Measurements from ENCODE around the gene SLC6A3. TPM values are rescaled to one million over a fixed set of nuclear protein-coding genes. Genes with fewer than 3 reads are reported as not detected.

Gene SLC6A3
- total RNA-seq, 1 experiment from 2014 or later: not detected

- Histone ChIP-seq H3K27me3 (replicated peaks; ENCODE audit: insufficient read depth, low read depth, low read length, poor library complexity) (peaks cover 43% of the 10 kb centered on the region), H3K4me1 (ENCODE audit: insufficient read depth, low read length, poor library complexity, severe bottlenecking) (no peaks in the 10 kb centered on the region), H3K9me3 (ENCODE audit: low read depth, low read length, poor library complexity, severe bottlenecking) (no peaks in the 10 kb centered on the region), H3K27ac (ENCODE audit: low read depth, low read length, poor library complexity, severe bottlenecking) (no peak overlapping the region), H3K36me3 (ENCODE audit: insufficient read depth, low read length, poor library complexity, severe bottlenecking) (no peaks in the 10 kb centered on the region), H3K4me3 (ENCODE audit: low read depth, low read length, poor library complexity, severe bottlenecking) (no peak overlapping the region)
- TF ChIP-seq EZH2 (IDR thresholded peaks at IDR 0.05; ENCODE audit: borderline replicate concordance, low read depth, low read length, poor library complexity, severe bottlenecking): no peak
- TF ChIP-seq CTCF (conservative IDR thresholded peaks at IDR 0.05; ENCODE audit: low read depth, low read length): no peak
- BruUV-seq (replicated peaks): no TSS peak
- intact Hi-C loops (cut with micrococcal nuclease; ENCODE audit: unreplicated experiment): no loop called here
- CTCF ChIA-PET: no interaction called here
- POLR2A ChIA-PET (ENCODE audit: low non-redundant PET): no interaction called here
- no peak for DNase-seq (ENCODE audit: low spot score)
Observed at GRCh38 chr5:1405121-1405520, 40.1 kb downstream of the SLC6A3 start.

- Histone ChIP-seq H3K4me1 (ENCODE audit: insufficient read depth, low read length, poor library complexity, severe bottlenecking) (no peaks in the 10 kb centered on the region), H3K36me3 (ENCODE audit: insufficient read depth, low read length, poor library complexity, severe bottlenecking) (no peaks in the 10 kb centered on the region), H3K9me3 (ENCODE audit: low read depth, low read length, poor library complexity, severe bottlenecking) (no peaks in the 10 kb centered on the region), H3K27me3 (replicated peaks; ENCODE audit: insufficient read depth, low read depth, low read length, poor library complexity) (peaks cover 51% of the 10 kb centered on the region), H3K27ac (ENCODE audit: low read depth, low read length, poor library complexity, severe bottlenecking) (no peak overlapping the region), H3K4me3 (ENCODE audit: low read depth, low read length, poor library complexity, severe bottlenecking) (no peak overlapping the region)
- no TSS peak for BruUV-seq (replicated peaks)
- TF ChIP-seq CTCF (conservative IDR thresholded peaks at IDR 0.05; ENCODE audit: low read depth, low read length) (no peak), EZH2 (IDR thresholded peaks at IDR 0.05; ENCODE audit: borderline replicate concordance, low read depth, low read length, poor library complexity, severe bottlenecking) (no peak)
- intact Hi-C loops (cut with micrococcal nuclease; ENCODE audit: unreplicated experiment): no loop called here
- no peak for DNase-seq (ENCODE audit: low spot score)
- POLR2A ChIA-PET (ENCODE audit: low non-redundant PET): no interaction called here
- CTCF ChIA-PET: no interaction called here
Observed at GRCh38 chr5:1404062-1404461, 41.2 kb downstream of the SLC6A3 start.

GRCh38 chr5:1402611-1403255 lies 42.5 kb downstream of the SLC6A3 start:
- Histone ChIP-seq H3K9me3 (ENCODE audit: low read depth, low read length, poor library complexity, severe bottlenecking) (no peaks in the 10 kb centered on the region), H3K4me1 (ENCODE audit: insufficient read depth, low read length, poor library complexity, severe bottlenecking) (no peaks in the 10 kb centered on the region), H3K4me3 (ENCODE audit: low read depth, low read length, poor library complexity, severe bottlenecking) (no peak overlapping the region), H3K36me3 (ENCODE audit: insufficient read depth, low read length, poor library complexity, severe bottlenecking) (no peaks in the 10 kb centered on the region), H3K27ac (ENCODE audit: low read depth, low read length, poor library complexity, severe bottlenecking) (no peak overlapping the region), H3K27me3 (replicated peaks; ENCODE audit: insufficient read depth, low read depth, low read length, poor library complexity) (peaks cover 64% of the 10 kb centered on the region)
- no peak for TF ChIP-seq EZH2 (IDR thresholded peaks at IDR 0.05; ENCODE audit: borderline replicate concordance, low read depth, low read length, poor library complexity, severe bottlenecking)
- TF ChIP-seq CTCF (conservative IDR thresholded peaks at IDR 0.05; ENCODE audit: low read depth, low read length): no peak
- ChIA-PET POLR2A (ENCODE audit: low non-redundant PET) (no interaction called here), CTCF (no interaction called here)
- intact Hi-C loops (cut with micrococcal nuclease; ENCODE audit: unreplicated experiment): no loop called here
- no TSS peak for BruUV-seq (replicated peaks)
- DNase-seq (ENCODE audit: low spot score): no peak
